ENCODE data around the gene SUZ12.
"Not testable (repeated sequence)": the region's sequence is repeated elsewhere in the genome, so short reads cannot be mapped to it uniquely, and the experiment has no call there.

SUZ12 gene

DNA sequence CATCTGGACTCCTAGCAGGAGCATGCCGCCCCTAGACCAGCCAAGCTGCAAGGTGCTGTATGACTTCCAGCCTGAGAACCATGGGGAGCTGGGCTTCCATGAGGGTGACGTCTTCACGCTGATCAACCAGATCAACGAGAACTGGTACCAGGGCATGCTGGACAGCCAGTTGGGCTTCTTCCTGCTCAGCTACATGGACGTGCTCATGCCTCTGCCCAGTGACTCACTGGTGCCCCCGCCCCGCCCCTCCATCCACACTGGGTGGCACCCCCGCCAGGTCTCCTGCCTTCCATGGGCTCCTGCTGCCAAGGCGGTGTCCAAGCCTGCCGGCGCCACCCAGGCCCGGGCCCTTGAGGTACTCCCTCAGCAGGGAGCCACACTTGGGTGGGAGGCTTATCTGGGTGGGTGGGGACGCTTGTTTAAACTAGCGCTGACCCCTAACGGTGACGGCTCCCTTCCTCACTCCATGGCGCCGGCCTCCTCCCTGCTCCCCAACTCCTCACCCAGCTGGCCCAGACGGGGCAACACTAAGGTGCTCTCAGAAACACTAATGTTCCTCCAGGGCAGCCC, 104.6 kb downstream of the SUZ12 start:
- not testable (repeated sequence) for DNase-seq (ENCODE audit: low read depth in 3 of 3)

DNA sequence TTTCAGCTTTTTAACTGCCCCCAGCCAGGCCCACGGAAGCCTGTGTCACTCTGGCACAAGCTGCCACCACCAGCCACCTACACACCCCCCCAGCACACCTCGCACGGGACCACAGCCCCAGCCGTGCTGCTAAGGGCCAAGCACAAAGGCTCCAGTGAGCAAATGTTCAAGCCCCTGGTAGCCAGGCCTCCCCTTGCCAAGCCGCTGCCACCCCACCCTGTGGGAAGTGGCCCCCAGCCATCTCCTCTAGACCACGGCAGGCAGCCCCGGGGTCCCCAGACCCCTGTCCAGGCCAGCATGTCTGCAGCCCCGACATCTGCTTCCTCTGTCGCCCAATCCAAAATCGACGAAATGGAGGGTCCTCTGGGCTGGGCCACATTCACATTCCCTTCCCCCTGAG, 105.5 kb downstream of the SUZ12 start:
- DNase-seq (ENCODE audit: low read depth in 3 of 3) = not testable (repeated sequence)

DNA sequence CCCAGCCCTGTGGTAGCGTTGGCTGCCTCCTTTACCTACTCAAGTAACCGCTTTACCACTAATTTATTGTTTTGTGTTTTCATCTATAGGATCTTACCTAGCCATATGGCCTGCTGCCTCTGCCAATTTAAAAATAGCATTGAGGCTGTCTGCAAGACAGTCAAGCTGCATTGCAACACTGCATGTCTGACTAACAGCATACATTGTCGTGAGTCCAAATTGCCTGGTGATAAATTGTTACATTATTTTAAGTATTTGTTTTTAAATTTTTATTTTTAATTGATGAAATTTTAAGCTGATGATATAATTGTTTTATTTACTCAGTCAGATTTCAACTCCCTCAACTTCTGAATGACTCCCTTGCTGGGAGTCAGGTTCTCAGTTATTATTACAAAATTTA, 108.8 kb downstream of the SUZ12 start:
- not testable (repeated sequence) for DNase-seq (ENCODE audit: low read depth in 3 of 3)

DNA sequence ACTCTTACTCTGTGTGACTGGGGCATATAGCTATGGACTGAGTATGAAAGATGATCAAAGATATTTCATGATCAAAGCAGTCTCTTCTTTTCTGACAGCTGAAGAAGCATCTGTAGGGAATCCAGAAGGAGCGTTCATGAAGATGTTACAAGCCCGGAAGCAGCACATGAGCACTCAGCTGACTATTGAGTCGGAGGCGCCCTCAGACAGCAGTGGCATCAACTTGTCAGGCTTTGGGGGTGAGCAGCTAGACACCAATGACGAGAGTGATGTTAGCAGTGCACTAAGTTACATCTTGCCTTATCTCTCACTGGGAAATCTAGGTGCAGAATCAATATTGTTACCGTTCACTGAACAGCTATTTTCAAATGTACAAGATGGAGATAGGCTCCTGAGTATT, 110.9 kb downstream of the SUZ12 start:
- not testable (repeated sequence) for DNase-seq (ENCODE audit: low read depth in 3 of 3)
